NT2/D1 (cell line): ENCODE measurements around the gene ARFGEF3.

Experiments used
- DNase-seq: peaks from one replicate; pipeline ENCODE4 v3.0.0-alpha.2; 2011; ENCODE audit warnings: low read depth, low spot score
- H3K27me3 ChIP-seq: 2 replicates; pipeline ENCODE4 v1.6.0; 2011; ENCODE audit warnings: mild to moderate bottlenecking; ENCODE audit not compliant: insufficient read length, insufficient read depth
- H3K36me3 ChIP-seq: 2 replicates; pipeline ENCODE4 v1.6.1; 2011; ENCODE audit warnings: mild to moderate bottlenecking, low read length, mixed read lengths; ENCODE audit not compliant: insufficient read depth, insufficient read length
- H3K4me1 ChIP-seq: 2 replicates; pipeline ENCODE4 v1.5.1; 2011; ENCODE audit not compliant: insufficient read depth, insufficient read length
- H3K4me3 ChIP-seq: 2 replicates; pipeline ENCODE4 v1.5.1; 2011; ENCODE audit warnings: low read depth; ENCODE audit not compliant: insufficient read length
- H3K9ac ChIP-seq: 2 replicates; pipeline ENCODE4 v1.6.0; 2011; ENCODE audit warnings: low read depth; ENCODE audit not compliant: insufficient read length
- H3K9me3 ChIP-seq: 2 replicates; pipeline ENCODE4 v1.5.1; 2011; ENCODE audit warnings: mild to moderate bottlenecking, low read length; ENCODE audit not compliant: insufficient read depth
- SUZ12 ChIP-seq: IDR thresholded peaks from 2 replicates; pipeline ENCODE4 v1.6.1; 2011; ENCODE audit not compliant: insufficient read length, insufficient read depth; ENCODE audit errors: extremely low read depth
- YY1 ChIP-seq: IDR thresholded peaks from 2 replicates; pipeline ENCODE4 v1.6.1; 2011; ENCODE audit not compliant: insufficient read length, insufficient read depth
- ZNF274 ChIP-seq: IDR thresholded peaks from 2 replicates; pipeline ENCODE4 v1.6.1; 2011; ENCODE audit warnings: mild to moderate bottlenecking, low read depth, low read length

The ARFGEF3 gene

DNA sequence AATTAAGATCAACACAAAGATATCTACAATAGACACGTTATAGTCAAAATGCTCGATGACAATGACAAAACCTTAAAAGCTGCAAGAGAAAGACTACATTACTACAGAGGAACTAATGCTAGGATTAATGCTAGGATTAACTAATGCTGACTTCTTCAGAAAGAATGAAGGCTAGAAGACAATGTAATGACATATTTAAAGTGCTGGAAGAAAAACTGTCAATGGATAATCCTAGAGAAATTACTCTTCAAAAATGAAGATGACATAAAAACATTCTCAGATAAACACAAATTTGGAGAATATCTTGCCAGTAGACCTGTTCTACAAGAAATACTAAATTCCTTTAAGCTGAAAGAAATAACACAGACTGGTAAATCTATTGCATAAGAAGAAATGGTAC lies 140.8 kb downstream of the ARFGEF3 start:
- TF ChIP-seq YY1, result no peak
- no peak for TF ChIP-seq ZNF274
- no peak for TF ChIP-seq SUZ12

DNA sequence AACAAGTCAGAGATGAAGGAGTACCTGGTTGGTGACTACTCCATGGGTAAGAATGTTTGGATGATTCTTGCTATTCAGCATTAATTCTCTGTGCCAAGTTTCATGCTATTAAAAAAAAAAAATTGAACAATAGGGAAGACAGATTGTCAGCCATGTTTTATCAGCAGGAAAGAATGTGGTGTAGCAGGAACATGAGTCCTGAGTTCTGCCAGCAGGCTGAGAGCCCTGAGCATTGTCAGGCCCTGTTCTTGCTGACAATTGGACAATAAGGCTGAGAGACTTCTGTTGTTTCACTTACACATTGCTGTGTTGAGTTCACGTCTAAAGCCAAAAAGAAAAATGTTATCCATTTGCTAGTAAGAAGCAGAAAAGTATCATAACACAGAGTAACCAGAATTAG lies 145.6 kb downstream of the ARFGEF3 start:
- H3K9me3 ChIP-seq, result no peaks in the 10 kb centered on the region
- DNase-seq, result no peak
- TF ChIP-seq ZNF274, result no peak
- TF ChIP-seq YY1, result no peak
- no peak overlapping the region for H3K9ac ChIP-seq
- no peaks in the 10 kb centered on the region for H3K36me3 ChIP-seq
- no peaks in the 10 kb centered on the region for H3K4me1 ChIP-seq
- no peak overlapping the region for H3K4me3 ChIP-seq
- no peaks in the 10 kb centered on the region for H3K27me3 ChIP-seq

More for the DNA sequence above, 140.8 kb downstream of the ARFGEF3 start:
- no peaks in the 10 kb centered on the region for H3K9me3 ChIP-seq
- H3K27me3 ChIP-seq, result no peaks in the 10 kb centered on the region
- H3K4me1 ChIP-seq, result no peaks in the 10 kb centered on the region
- H3K9ac ChIP-seq, result no peak overlapping the region
- H3K36me3 ChIP-seq, result no peaks in the 10 kb centered on the region
- DNase-seq, result no peak
- H3K4me3 ChIP-seq, result no peak overlapping the region

DNA sequence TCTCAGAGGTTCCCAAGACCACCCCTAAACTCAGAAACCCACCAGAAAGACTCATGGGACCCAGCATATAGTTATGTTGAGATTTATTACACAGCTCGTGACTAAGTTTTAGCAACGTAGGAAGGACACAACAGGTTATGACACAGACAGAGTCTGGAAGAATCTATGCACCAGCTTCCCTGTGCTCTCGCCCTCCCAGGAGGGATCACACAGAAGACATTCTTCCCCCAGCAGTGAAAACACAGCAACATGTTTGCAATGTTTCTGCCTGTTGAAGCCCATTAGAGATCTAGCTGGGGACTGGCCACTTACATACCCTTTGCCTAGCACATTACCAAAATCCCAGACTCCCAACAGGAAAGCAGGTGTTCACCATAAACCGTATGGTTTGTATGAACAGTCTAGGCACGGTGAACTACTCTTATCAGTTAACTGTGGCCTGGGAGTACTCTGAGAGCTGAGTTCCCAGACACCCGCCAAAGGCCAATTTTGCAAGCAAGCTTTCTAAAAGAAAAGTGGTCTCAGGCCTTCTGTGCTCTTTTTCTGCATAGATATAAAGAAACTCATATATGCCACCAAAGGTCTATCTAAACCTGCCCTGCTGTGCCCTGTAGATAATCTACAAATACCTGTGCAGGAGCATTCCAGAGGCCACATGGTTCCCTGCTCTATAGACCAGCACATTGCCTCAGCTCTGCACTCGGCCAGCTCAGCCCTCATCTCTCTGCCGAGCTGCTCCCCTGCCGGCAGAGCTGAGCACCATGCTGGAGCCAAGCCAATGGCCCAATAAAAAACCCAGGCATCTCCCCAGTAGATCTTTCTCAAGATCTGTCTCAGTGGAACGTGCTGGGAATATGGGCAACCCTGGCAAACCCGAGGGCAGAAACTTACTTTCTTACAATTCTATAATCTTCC lies 146.3 kb downstream of the ARFGEF3 start:
- Histone ChIP-seq H3K9ac (no peak overlapping the region), H3K27me3 (no peaks in the 10 kb centered on the region), H3K4me3 (no peak overlapping the region), H3K4me1 (no peaks in the 10 kb centered on the region), H3K9me3 (no peaks in the 10 kb centered on the region), H3K36me3 (no peaks in the 10 kb centered on the region)
- TF ChIP-seq ZNF274 (no peak), SUZ12 (no peak), YY1 (no peak)
- DNase-seq, result no peak

DNA sequence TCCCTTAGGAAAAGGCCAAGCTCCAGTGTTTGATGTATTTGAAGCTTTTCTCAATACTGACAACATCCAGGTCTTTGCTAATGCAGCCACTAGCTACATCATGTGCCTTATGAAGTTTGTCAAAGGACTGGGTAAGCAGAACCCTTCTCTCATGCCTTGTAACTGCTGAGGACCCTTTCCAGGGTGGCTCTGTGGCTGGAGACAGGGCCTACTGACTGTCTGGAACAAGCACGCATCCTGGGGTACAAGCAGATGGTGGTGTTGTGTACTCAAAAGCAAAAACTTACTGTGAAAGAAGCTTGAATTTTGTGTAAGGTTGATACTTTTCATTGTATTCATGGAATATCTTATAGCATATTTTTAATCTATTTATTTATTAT lies 147.0 kb downstream of the ARFGEF3 start:
- no peak overlapping the region for H3K9ac ChIP-seq
- no peaks in the 10 kb centered on the region for H3K4me1 ChIP-seq
- no peaks in the 10 kb centered on the region for H3K9me3 ChIP-seq
- no peaks in the 10 kb centered on the region for H3K36me3 ChIP-seq
- DNase-seq, result no peak
- H3K27me3 ChIP-seq, result no peaks in the 10 kb centered on the region
- no peak overlapping the region for H3K4me3 ChIP-seq
- TF ChIP-seq YY1 (no peak), SUZ12 (no peak), ZNF274 (no peak)

DNA sequence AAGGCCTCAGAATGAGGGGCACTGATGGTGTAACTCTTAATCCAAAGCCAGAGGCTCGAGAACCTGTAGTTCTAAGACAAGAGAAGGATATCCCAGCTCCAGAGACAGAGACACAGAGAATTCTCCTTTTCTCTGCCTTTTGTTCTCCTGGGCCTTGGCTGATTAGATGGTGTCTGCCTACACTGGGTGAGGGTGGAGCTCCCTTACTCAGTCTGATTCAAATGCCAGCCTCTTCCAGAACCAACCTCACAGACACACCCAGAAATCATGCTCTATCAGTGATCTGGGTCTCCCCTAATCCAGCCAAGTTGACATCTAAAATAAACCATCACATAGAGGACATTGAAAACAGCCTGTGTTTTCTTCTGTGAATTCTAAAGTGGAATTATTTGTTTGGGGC lies 148.0 kb downstream of the ARFGEF3 start:
- Histone ChIP-seq H3K9ac (no peak overlapping the region), H3K36me3 (no peaks in the 10 kb centered on the region), H3K4me3 (no peak overlapping the region), H3K9me3 (no peaks in the 10 kb centered on the region), H3K4me1 (no peaks in the 10 kb centered on the region), H3K27me3 (no peaks in the 10 kb centered on the region)
- TF ChIP-seq YY1, result no peak
- DNase-seq, result no peak

DNA sequence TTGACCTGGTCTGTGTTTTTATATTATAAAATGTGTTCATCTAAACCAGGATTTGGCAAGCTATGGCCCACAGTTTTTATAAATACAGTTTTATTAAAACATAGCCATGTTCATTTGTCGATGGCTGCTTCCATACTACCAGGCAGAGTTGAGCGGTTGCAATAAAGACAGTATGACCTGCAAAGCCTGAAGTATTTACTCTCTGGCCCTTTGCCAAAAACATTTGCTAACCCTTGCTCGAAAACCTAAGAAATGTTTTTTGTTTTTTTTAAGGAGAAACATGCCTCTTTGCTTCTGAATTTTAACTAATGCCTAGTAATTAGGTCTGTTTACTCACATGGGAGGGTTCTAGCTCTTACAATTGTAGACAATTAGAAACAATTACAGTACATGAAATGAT lies 148.6 kb downstream of the ARFGEF3 start:
- H3K9me3 ChIP-seq, result no peaks in the 10 kb centered on the region
- DNase-seq, result no peak

DNA sequence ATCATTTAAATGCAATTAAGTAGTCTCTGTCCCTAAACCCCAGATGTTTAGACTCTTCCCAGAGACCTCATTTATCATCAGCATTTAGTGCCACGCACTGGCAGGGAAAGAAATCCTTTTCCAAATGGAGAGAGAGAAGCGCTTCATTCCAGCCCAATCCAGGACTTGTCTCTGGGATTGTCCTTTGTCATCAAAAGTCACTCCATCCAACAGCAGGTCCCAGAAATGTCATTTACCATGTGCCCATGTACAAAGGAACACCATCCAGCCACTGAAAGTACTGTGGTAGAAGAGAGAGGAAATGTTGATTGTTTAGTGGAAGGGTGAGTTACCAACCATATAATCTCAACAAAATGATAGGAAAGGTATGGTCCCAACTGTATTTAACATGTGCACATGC lies 149.1 kb downstream of the ARFGEF3 start:
- no peak for DNase-seq
- Histone ChIP-seq H3K4me3 (no peak overlapping the region), H3K27me3 (no peaks in the 10 kb centered on the region), H3K36me3 (no peaks in the 10 kb centered on the region), H3K9me3 (no peaks in the 10 kb centered on the region), H3K4me1 (no peaks in the 10 kb centered on the region), H3K9ac (no peak overlapping the region)
- TF ChIP-seq YY1, result no peak

More for the DNA sequence above, 148.6 kb downstream of the ARFGEF3 start:
- Histone ChIP-seq H3K4me3 (no peak overlapping the region), H3K36me3 (no peaks in the 10 kb centered on the region), H3K27me3 (no peaks in the 10 kb centered on the region), H3K9ac (no peak overlapping the region), H3K4me1 (no peaks in the 10 kb centered on the region)
- TF ChIP-seq SUZ12, result no peak
- no peak for TF ChIP-seq YY1
- TF ChIP-seq ZNF274, result no peak

DNA sequence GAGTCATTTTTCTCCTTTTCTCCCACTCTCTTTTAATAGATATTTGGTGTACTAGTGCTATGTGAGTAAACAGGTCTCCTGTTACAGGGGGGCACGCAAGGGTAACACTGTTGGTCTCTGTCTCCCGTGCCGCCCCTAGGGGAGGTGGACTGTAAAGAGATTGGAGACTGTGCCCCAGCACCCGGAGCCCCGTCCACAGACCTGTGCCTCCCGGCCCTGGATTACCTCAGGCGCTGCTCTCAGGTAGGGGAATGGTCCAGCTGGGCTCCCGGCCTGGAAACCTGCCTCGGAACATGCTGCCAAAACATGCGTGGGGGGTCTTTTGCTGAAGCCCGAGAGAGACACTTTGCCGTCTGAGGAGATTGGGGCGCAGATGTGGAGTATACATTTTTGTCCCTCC lies 149.5 kb downstream of the ARFGEF3 start:
- no peak overlapping the region for H3K9ac ChIP-seq
- DNase-seq, result no peak
- no peaks in the 10 kb centered on the region for H3K9me3 ChIP-seq
- no peaks in the 10 kb centered on the region for H3K36me3 ChIP-seq
- no peak overlapping the region for H3K4me3 ChIP-seq
- no peaks in the 10 kb centered on the region for H3K4me1 ChIP-seq
- H3K27me3 ChIP-seq, result no peaks in the 10 kb centered on the region
- TF ChIP-seq YY1 (no peak), ZNF274 (no peak)
